AG04449 (cell line): ENCODE data around the gene DOCK1.

ENCODE experiments used
- CTCF ChIA-PET: fragments of 350-600 bp; formaldehyde crosslinking; extraction: SDS; loops from one replicate; lab custom pipeline; 2021; ENCODE audit warnings: antibody characterized with exemption; lab: Yijun Ruan, JAX
- POLR2A ChIA-PET: fragments of 400-600, 350-600 bp; formaldehyde crosslinking; extraction: SDS; loops from one replicate; lab custom pipeline; 2020; ENCODE audit warnings: antibody characterized with exemption, inconsistent platforms; lab: Yijun Ruan, JAX
- DNase-seq: peaks from one replicate; pipeline ENCODE4 v3.0.0-alpha.2; 2010; ENCODE audit warnings: low read depth, low spot score
- H3K4me3 ChIP-seq: 2 replicates; pipeline ENCODE4 v1.5.1; 2011; ENCODE audit warnings: low read depth, mild to moderate bottlenecking, control low read depth, low read length
- TF ChIP-seq, protein P1 (sequence below): IDR thresholded peaks from one replicate; pipeline ENCODE4 v1.5.1; 2011; ENCODE audit warnings: mild to moderate bottlenecking, moderate library complexity, low read length, control low read depth, inconsistent platforms; ENCODE audit not compliant: insufficient read depth; ENCODE audit errors: missing control alignments

DOCK1 gene

DNA sequence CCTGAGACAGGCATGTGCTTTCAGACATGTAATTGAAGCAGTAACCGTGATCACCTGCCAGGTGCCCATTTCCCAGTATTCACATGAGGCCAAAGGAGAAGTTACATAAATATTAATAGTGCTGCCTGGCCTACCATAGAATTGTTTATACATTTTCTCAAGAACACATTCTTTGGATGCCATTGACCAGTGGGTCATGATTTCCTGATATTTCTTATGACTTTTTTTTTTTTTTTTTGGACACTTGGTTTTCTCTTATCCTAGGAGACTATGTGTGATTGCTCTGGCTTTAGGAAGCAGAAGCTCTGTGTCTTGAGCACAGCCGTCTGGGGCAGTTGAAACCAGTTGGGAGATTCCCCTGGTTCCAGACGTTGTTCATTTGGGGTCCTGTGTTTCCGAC lies 500.0 kb downstream of the DOCK1 start:
- CTCF ChIA-PET = interaction anchor here (1.0 kb wide), 1 partner anchor 9 kb away, joined by 3 read pairs; no protein-coding TSS in a partner anchor
- POLR2A ChIA-PET = interaction anchor here (0.6 kb wide), 1 partner anchor 123 kb away, joined by 3 read pairs; no protein-coding TSS in a partner anchor
- TF ChIP-seq, protein P1, sequence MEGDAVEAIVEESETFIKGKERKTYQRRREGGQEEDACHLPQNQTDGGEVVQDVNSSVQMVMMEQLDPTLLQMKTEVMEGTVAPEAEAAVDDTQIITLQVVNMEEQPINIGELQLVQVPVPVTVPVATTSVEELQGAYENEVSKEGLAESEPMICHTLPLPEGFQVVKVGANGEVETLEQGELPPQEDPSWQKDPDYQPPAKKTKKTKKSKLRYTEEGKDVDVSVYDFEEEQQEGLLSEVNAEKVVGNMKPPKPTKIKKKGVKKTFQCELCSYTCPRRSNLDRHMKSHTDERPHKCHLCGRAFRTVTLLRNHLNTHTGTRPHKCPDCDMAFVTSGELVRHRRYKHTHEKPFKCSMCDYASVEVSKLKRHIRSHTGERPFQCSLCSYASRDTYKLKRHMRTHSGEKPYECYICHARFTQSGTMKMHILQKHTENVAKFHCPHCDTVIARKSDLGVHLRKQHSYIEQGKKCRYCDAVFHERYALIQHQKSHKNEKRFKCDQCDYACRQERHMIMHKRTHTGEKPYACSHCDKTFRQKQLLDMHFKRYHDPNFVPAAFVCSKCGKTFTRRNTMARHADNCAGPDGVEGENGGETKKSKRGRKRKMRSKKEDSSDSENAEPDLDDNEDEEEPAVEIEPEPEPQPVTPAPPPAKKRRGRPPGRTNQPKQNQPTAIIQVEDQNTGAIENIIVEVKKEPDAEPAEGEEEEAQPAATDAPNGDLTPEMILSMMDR = no peak
- H3K4me3 ChIP-seq = no peak overlapping the region
- peak; percentile 26 for DNase-seq

DNA sequence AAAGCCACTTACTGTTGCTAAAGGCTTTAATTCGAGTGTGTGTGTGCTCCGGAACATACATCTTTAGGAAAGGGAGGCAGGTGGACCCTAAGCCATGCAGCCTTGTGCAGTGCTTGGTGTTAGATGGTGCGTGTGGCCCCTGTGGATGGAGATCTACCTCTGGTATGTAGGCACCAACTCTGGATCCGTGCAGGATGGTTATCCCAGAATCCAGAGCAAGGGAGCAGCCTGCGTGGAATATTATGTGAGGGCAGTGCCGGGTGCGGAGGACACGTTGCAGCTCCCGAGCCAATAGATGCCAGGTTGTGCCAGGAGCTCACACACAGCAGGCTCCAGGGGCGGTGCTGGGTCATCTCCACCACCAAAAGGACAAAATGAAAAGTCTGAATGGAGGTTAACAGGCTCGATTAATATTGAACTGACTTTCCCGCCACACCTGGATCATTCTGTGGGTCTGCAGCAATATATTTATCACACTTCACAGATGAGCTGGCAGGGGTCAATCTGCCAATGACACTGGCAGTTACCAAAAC lies 500.9 kb downstream of the DOCK1 start:
- ChIA-PET CTCF (interaction anchor here (1.0 kb wide), 1 partner anchor 8 kb away, joined by 3 read pairs; no protein-coding TSS in a partner anchor), POLR2A (interaction anchor here (0.6 kb wide), 1 partner anchor 124 kb away, joined by 3 read pairs; no protein-coding TSS in a partner anchor)
- no peak for DNase-seq
- H3K4me3 ChIP-seq = no peak overlapping the region
- TF ChIP-seq, protein P1 = no peak

DNA sequence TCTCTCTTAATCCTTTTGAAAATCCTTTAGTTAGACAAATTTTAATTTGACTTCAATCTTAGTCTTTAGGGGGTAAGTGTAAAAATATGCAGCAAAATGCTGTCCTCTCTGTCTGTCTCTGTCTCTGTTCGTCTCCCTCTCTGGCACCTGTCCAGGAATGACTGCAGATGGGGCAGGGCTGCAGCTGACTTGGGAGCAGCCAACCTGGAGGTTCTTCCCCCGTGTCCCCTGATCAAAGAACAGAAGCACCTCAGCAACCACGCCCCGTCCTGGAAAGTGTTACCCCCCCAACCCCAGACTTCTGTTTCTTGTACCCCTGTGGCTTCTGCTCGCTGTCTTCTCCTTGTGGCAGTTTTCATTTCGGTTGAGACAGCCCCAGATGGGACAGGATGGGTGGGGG lies 502.3 kb downstream of the DOCK1 start:
- TF ChIP-seq, protein P1 = no peak
- ChIA-PET CTCF (no interaction called here), POLR2A (no interaction called here)
- no peak for DNase-seq
- no peak overlapping the region for H3K4me3 ChIP-seq

DNA sequence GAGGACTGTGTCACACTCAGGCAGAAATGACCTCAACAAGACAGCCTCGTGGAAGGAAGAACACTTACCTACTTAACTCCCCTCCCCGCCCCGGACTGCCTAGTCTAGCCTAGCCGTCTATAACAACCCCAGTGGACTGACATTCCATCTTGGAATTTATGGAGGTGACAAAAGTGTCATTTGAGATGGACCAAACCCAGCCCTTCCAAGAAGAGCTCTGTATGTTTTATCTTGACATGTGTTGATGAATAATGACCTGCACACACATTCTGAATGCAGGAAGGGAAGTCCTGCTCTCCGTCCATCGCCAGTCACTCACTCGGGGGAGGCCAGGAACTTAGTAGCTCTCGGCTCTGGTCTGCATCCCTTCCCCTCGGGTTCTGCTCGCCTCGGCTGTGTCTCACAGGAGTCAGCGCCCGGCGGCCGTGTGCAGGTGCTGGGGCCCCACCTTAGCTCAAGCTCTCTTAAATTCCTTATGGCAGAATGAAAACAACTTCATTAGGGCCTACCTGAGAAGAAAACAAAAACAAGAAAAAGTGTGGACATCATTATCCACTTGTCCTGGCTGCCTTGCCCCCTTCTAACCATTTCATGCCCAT lies 503.0 kb downstream of the DOCK1 start:
- no peak overlapping the region for H3K4me3 ChIP-seq
- ChIA-PET POLR2A (no interaction called here), CTCF (no interaction called here)
- DNase-seq = no peak
- TF ChIP-seq, protein P1 = no peak

DNA sequence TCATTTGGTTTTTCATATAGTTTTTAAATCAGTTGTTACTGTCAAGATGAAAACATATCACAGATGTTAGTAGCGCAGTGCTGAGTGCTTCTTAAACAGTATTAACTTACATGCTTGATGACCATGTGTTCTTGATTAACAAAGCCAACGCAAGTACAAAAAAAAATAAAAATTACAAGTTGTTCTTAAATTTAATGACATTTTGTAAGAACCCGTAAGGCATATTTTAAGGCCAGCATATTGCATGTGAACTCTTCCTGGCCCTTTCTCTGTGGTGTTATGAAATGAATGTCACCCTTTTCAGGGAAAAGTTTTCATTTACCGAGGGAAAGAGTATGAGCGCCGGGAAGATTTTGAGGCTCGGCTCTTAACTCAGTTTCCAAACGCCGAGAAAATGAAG lies 503.5 kb downstream of the DOCK1 start:
- TF ChIP-seq, protein P1 = no peak

DNA sequence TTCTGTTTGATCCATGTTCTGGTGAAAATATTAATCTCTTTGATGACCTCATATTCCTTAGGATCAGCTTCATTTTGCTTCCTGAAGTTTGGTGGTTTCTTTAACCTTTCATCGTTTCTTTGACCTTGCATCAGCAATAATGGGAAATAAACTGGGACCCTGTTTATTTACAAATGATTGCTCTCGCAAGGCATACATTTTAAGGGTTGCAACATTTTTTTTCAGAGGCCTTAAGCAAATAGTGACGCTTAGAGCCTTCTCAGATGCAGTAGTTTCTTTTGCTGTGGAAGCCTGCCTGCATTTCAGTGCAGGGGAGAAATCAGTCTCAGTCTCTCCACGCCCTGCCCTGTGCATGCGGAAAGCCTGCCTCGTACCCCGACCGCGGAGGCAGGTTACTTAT lies 504.8 kb downstream of the DOCK1 start:
- no peak for DNase-seq
- no peak overlapping the region for H3K4me3 ChIP-seq
- ChIA-PET POLR2A (no interaction called here), CTCF (no interaction called here)
- TF ChIP-seq, protein P1 = no peak

More for the DNA sequence above, 503.5 kb downstream of the DOCK1 start:
- no peak overlapping the region for H3K4me3 ChIP-seq
- DNase-seq = no peak
- ChIA-PET CTCF (no interaction called here), POLR2A (no interaction called here)
